GM12873 (cell line): Measurements from ENCODE around the gene SPON1.
A peak's percentile ranks its signal among the peaks of the same experiment; 100 is the strongest.

Source experiments
- TF ChIP-seq, protein P1 (sequence below): IDR thresholded peaks from 2 replicates; pipeline ENCODE4 v1.5.1; 2012; ENCODE audit warnings: low read depth, mild to moderate bottlenecking, moderate library complexity, low read length, control low read depth; ENCODE audit not compliant: insufficient read depth; ENCODE audit errors: missing control alignments

SPON1 gene

GRCh38 chr11:14140991-14141390 lies 178.5 kb downstream of the SPON1 start:
- TF ChIP-seq, protein P1, sequence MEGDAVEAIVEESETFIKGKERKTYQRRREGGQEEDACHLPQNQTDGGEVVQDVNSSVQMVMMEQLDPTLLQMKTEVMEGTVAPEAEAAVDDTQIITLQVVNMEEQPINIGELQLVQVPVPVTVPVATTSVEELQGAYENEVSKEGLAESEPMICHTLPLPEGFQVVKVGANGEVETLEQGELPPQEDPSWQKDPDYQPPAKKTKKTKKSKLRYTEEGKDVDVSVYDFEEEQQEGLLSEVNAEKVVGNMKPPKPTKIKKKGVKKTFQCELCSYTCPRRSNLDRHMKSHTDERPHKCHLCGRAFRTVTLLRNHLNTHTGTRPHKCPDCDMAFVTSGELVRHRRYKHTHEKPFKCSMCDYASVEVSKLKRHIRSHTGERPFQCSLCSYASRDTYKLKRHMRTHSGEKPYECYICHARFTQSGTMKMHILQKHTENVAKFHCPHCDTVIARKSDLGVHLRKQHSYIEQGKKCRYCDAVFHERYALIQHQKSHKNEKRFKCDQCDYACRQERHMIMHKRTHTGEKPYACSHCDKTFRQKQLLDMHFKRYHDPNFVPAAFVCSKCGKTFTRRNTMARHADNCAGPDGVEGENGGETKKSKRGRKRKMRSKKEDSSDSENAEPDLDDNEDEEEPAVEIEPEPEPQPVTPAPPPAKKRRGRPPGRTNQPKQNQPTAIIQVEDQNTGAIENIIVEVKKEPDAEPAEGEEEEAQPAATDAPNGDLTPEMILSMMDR = no peak

GRCh38 chr11:14141676-14142075 lies 179.2 kb downstream of the SPON1 start:
- TF ChIP-seq, protein P1 = no peak

DNA sequence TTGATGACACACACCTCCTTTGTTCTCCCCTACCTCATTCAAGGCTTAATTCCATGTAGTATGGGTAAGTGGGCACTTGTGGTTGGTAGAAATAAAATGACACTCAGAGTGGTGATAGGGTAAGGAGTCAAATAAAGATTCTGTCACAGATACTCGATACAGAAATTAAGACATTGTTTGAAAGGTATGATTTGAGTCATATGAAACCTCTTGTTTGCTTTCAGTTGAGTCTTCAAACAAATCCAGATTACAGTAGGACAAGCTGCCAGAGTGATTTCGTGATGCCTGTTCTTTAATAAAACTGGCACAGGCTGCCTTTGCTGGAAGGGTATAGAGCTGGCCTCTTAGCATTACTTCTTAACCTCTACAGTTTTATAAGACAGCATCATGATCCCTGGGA lies 182.4 kb downstream of the SPON1 start:
- TF ChIP-seq, protein P1 = no peak

GRCh38 chr11:14148653-14149273 lies 186.2 kb downstream of the SPON1 start:
- TF ChIP-seq, protein P1 = peak; percentile 57

DNA sequence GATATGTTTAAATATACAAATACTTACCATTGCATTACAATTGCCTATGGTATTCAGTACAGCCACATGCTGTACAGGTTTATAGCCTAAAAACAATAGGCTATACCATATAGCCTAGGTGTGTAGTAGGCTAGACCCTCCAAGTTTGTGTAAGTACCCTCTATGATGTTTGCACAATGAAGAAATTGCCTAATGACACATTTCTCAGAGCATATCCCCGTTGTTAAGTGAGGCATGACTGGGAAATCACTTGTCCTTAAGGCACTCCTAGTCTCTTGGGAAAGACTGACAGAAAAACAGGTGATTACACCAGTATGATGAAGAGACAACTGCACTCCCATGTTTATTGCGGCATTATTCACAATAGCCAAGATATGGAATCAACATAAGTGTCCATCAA lies 187.2 kb downstream of the SPON1 start:
- TF ChIP-seq, protein P1 = no peak

DNA sequence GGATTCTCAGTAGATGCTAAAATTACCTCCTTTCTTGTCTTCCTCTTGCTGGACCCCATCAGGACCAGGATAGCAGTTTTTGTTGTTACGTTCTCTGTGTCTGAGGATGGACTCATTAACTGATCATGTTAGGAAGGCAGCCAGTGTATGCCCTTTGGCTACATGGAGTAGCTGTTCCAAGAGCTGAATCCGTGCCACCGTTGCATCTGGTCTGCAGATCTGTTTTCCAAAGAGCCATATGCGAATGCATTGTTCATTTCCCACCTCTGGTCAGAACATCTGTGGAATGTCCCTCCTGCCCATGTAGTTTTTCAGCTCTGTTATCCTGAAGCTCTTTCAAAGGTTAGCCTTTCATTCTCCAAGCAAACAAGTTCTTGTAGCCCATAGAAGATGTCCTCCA lies 188.4 kb downstream of the SPON1 start:
- TF ChIP-seq, protein P1 = no peak

DNA sequence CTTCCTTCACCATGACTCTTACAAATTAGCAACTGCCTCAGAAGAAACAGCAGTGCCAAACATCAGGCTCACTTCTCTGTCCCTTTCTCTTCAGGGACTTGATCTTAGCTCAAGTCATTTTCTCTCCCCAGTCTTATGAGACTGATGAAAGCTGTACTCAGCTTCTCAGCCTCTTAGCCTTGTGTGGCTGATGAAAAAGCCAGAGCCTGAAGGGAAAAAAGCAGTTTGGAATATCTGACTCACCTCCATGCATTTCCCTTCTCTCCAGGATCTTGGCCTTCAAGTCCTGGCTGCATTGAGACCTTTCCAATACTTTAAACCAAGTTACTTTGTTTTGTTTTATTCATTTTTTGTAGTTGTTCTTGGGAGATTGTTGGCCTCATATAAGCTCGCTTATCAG lies 195.9 kb downstream of the SPON1 start:
- TF ChIP-seq, protein P1 = no peak
